Left lung (tissue), 10 donors: ENCODE measurements around the gene CRYGN. TPM values are rescaled to one million over a fixed set of nuclear protein-coding genes. Genes with fewer than 3 reads are reported as not detected.

Source experiments
- ATAC-seq: fragments of 200-7000 bp; cut with Tn5 transposase; one replicate; pipeline ENCODE4 v1.9.1; 2020; ENCODE audit warnings: moderate library complexity
- DNase-seq, 4 donors: peaks; one replicate each; pipeline ENCODE4 v3.0.0-alpha.2; 2013 to 2020
- H3K27ac ChIP-seq, 2 donors: fragments of 200-600 bp; sonication (generic) in 1 of 2; one replicate each; pipeline versions ENCODE4 v1.5.0 to v1.8.0; 2020 to 2021
- H3K27me3 ChIP-seq, 2 donors: fragments of 200-600 bp; sonication (generic) in 1 of 2; one replicate each; pipeline versions ENCODE4 v1.5.0 to v1.8.0; 2020 to 2021
- H3K36me3 ChIP-seq, 2 donors: fragments of 200-600 bp; sonication (generic) in 1 of 2; one replicate each; pipeline versions ENCODE4 v1.5.0 to v1.8.0; 2020 to 2021
- H3K4me1 ChIP-seq, 2 donors: fragments of 200-600 bp; one replicate each; pipeline ENCODE4 v1.8.0; 2021
- H3K4me3 ChIP-seq, 2 donors: fragments of 200-600 bp; sonication (generic) in 1 of 2; one replicate each; pipeline versions ENCODE4 v1.5.0 to v1.8.0; 2020 to 2021; ENCODE audit warnings: mild to moderate bottlenecking in 1 of 2
- H3K9me3 ChIP-seq, 2 donors: fragments of 200-600 bp; sonication (generic) in 1 of 2; one replicate each; pipeline versions ENCODE4 v1.5.0 to v1.8.0; 2020 to 2021
- intact Hi-C, 2 donors: fragments of 100-400 bp; cut with DNase I; formaldehyde crosslinking; loops; one replicate each; pipeline versions ENCODE4 v1.11.2 to v1.14.2; 2022
- polyA plus RNA-seq, 6 donors: library from polyadenylated mRNA; unstranded; fragments of 120-200 nt; gene quantifications; one replicate each; pipeline ENCODE4 v1.2.1, GENCODE V29; 2013; ENCODE audit not compliant: insufficient read length in 6 of 6
- total RNA-seq, 2 donors: library from RNA; stranded (reverse); fragmentation: NEBNext Ultra II Directional; extraction: Animal tissue kit (Norgen Biotek cat#: 25700); gene quantifications; one replicate each; pipeline ENCODE4 v1.2.1, GENCODE V29; 2021
- TF ChIP-seq, protein P1 (sequence below), 2 donors: fragments of 200-600 bp; sonication (generic) in 1 of 2; IDR thresholded peaks; one replicate each; pipeline versions ENCODE4 v1.5.0 to v1.8.0; 2021; ENCODE audit warnings: antibody characterized with exemption in 2 of 2
- donor health status: DM: no; HTN: yes; CAD: no.
- donor health status: DM: no; HTN: no; CAD: no.

The CRYGN gene
- total and polyA plus RNA-seq, 8 donors: 0.34 to 0.75 (median 0.56) TPM; not detected in 2

DNA sequence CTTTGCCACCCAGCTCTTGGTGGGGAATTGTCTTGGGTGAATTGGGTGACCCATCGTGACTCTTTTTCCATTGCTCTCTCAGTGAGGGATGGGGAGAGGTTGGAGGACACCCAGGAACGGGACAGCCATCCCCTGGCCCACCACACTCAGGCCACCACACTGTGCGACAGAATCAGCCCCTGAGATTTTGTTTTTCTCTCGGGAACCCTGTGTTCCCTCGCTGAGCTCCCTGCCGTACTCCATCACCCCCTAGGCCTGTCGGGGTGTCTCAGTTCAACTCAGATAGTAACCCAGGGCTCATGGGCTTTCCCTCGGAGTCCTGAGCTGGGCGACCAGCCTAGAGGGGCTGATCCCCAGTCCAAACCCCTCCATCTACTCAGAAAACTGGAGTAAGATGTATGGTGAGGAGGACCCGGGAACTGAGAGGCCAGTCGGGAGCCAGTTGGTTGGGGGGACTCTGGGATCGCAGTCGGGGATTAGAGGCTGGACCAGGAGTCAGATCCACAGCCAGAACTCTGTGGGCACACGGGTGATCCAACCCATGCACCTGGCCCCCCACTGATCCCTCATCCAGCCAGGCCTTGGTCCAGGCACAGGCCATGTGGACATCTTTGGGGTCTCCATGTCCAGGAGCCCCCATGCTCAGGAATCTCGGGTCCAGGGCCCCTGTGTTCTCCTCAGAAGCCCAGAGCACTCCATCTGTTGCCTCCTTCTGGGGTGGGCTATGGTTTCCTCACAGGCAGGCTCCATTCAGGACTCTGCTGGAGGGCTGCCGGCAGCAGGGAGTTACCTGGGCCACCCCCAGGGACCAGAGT lies 9.3 kb downstream of the CRYGN start:
- TF ChIP-seq, protein P1, sequence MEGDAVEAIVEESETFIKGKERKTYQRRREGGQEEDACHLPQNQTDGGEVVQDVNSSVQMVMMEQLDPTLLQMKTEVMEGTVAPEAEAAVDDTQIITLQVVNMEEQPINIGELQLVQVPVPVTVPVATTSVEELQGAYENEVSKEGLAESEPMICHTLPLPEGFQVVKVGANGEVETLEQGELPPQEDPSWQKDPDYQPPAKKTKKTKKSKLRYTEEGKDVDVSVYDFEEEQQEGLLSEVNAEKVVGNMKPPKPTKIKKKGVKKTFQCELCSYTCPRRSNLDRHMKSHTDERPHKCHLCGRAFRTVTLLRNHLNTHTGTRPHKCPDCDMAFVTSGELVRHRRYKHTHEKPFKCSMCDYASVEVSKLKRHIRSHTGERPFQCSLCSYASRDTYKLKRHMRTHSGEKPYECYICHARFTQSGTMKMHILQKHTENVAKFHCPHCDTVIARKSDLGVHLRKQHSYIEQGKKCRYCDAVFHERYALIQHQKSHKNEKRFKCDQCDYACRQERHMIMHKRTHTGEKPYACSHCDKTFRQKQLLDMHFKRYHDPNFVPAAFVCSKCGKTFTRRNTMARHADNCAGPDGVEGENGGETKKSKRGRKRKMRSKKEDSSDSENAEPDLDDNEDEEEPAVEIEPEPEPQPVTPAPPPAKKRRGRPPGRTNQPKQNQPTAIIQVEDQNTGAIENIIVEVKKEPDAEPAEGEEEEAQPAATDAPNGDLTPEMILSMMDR (IDR thresholded peaks at IDR 0.05): no peak
- Histone ChIP-seq H3K27me3 (peaks cover 0 to 16% of the 10 kb centered on the region in 2 donors), H3K36me3 (no peaks in the 10 kb centered on the region), H3K9me3 (no peaks in the 10 kb centered on the region), H3K27ac (no peak overlapping the region), H3K4me3 (no peak overlapping the region), H3K4me1 (peaks cover 28 to 33% of the 10 kb centered on the region in 2 donors)
- no peak for ATAC-seq
- peak in 1 of 4 donors; percentile 28 for DNase-seq
- intact Hi-C loops: no loop called here

- peaks cover 0 to 16% of the 10 kb centered on the region in 2 donors for H3K27me3 ChIP-seq
- TF ChIP-seq, protein P1 (IDR thresholded peaks at IDR 0.05): no peak
- H3K4me1 ChIP-seq: peaks cover 28 to 33% of the 10 kb centered on the region in 2 donors
- ATAC-seq: peak; percentile 65
- H3K4me3 ChIP-seq: no peak overlapping the region
- intact Hi-C loops: no loop called here
- no peaks in the 10 kb centered on the region for H3K36me3 ChIP-seq
- peak in 2 of 4 donors; percentile 33 to 44 for DNase-seq
- no peaks in the 10 kb centered on the region for H3K9me3 ChIP-seq
- H3K27ac ChIP-seq: peak overlapping the region in 1 of 2 donors; percentile 5
Measured at GRCh38 chr7:151429560-151430331, 10.2 kb downstream of the CRYGN start.

DNA sequence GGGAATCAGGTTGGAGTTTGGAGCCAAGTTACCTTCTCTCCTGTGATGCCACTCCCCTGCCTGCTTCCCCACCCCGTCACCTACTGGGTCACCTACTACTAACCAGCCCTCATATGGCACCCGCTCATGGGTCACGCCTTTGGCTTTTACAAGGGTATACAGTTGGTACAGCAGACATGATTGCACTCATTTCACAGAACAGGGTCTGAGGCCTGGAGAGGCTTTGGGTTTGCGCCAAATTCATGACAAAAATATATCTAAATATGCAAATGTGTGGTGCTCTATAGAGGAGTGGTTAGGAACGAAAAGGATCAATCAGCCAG lies 10.7 kb downstream of the CRYGN start:
- Histone ChIP-seq H3K9me3 (no peaks in the 10 kb centered on the region), H3K4me1 (peaks cover 28 to 33% of the 10 kb centered on the region in 2 donors), H3K27me3 (peaks cover 0 to 16% of the 10 kb centered on the region in 2 donors), H3K36me3 (no peaks in the 10 kb centered on the region), H3K27ac (peak overlapping the region; percentile 5 to 15), H3K4me3 (no peak overlapping the region)
- TF ChIP-seq, protein P1 (IDR thresholded peaks at IDR 0.05): no peak
- intact Hi-C loops: no loop called here
- no peak for ATAC-seq
- no peak for DNase-seq

DNA sequence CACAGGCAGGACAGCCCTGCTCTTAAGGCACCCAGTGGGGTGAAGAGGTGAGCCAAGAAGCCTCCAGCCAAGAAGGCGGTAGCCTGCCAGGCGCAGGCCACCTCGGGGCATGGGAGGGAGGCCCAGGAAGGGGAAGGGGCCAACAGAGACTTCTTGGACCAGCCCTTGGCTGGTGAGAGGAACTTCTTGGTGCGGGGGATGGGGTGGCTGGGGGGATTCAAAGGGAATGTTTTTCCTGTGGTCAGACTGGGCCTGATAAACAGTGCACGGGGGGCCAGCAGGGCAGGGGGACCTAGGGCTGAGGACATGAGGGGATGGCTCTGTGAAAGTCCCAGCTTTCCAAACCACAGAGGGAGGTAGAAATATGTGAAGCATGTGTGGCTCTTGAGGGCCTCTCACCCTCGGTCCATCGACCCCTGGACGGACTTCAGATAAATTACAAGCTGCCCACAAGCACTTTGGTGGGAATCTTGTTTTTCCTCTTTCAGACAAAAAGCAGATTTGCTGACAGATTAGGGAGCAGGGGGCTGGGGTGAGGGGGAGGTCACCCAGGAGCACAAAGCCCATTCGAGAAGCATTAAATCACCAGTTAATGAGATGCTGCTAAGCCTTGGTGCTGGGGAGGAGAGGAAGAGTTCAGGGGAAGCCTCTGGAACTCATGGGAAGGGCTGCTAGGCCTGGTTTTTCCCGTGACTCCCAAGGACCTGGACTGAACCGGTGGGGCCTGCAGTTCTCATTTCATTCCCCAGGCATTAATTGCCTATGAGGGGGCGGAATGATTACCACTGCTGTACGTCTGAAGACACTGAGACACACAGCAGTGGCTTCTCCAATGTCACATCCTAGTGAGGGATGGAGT lies 11.3 kb downstream of the CRYGN start:
- H3K9me3 ChIP-seq: no peaks in the 10 kb centered on the region
- intact Hi-C loops: no loop called here
- no peaks in the 10 kb centered on the region for H3K36me3 ChIP-seq
- DNase-seq: peak in 1 of 4 donors; percentile 58
- H3K4me1 ChIP-seq: peaks cover 28 to 33% of the 10 kb centered on the region in 2 donors
- peak; percentile 30 for ATAC-seq
- H3K4me3 ChIP-seq: no peak overlapping the region
- H3K27ac ChIP-seq: peak overlapping the region in 1 of 2 donors; percentile 15
- H3K27me3 ChIP-seq: peaks cover 0 to 16% of the 10 kb centered on the region in 2 donors
- TF ChIP-seq, protein P1 (IDR thresholded peaks at IDR 0.05): no peak
